Upper lobe of left lung (tissue), 4 donors: ENCODE data around the gene CD248.

Experiments used
- CTCF ChIP-seq, 6 experiments: fragments of 450-650 bp in 4 of 6; fragments of 200-600 bp in 2 of 6; sonication (generic) in 2 of 6; IDR thresholded peaks; one replicate each; pipeline ENCODE4 v1.5.1; 2016 to 2019; ENCODE audit warnings: antibody characterized with exemption in 6 of 6
- POLR2A ChIP-seq, 4 donors: fragments of 450-650 bp; IDR thresholded peaks; one replicate each; pipeline ENCODE4 v1.5.1; 2016 to 2017; ENCODE audit warnings: antibody characterized with exemption in 4 of 4, mild to moderate bottlenecking in 2 of 4

DNA sequence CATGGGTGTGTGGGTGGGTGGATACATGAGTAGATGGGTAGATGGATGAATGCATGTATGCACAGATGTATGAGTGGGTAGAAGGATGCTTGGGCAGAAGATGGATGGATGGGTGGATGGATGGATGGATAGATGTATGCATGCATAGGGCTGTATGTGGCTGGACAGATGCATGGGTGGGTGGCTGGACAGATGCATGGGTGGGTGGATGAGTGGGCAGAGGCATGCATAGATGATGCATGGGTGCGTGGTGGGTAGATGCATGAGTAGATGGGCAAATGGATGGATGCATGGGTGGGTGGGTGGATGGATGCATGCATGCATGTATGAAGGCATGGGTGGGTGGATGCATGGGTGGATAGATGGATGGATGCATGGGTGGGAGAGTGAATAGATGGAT, 6.8 kb upstream of the CD248 start:
- TF ChIP-seq CTCF (IDR thresholded peaks at IDR 0.05) (no peak), POLR2A (IDR thresholded peaks at IDR 0.05) (no peak)
